T-helper 2 cell (primary cell): ENCODE data around the gene AGAP6.
A peak's percentile ranks its signal among the peaks of the same experiment; 100 is the strongest.
"Not testable (repeated sequence)": the region's sequence is repeated elsewhere in the genome, so short reads cannot be mapped to it uniquely, and the experiment has no call there.

Experiments
- DNase-seq, 5 experiments: peaks; one replicate each; pipeline versions ENCODE4 v3.0.0 to v3.0.0-alpha.2; 2012 to 2022
- total RNA-seq, 2 donors: gene quantifications; one replicate each; lab custom pipeline; 2026; lab: John Stamatoyannopoulos, UW

Gene AGAP6
- total RNA-seq: 0.31 to 2.1 reads per million in 2 donors

GRCh38 chr10:49988376-49988775, at the start of gene AGAP6:
TSS of gene AGAP6 (plus strand) at chr10:49988406. CDS start at chr10:49988716, 310 bp downstream.
- DNase-seq: not testable (repeated sequence)

GRCh38 chr10:49941447-49942338, 46.5 kb upstream of the AGAP6 start, which contains the start of the genes PARG and TIMM23B:
TSS of gene PARG (minus strand) at chr10:49942027. CDS start at chr10:49941725, 302 bp downstream.
TSS of gene TIMM23B (plus strand) at chr10:49942053. CDS start at chr10:49942195, 142 bp downstream.
- DNase-seq: peak; percentile 66 to 88 (median 75)

GRCh38 chr10:49942339-49942705, 45.9 kb upstream of the AGAP6 start:
- DNase-seq: peak in 1 of 5 experiments; percentile 0

GRCh38 chr10:49943607-49944006, 44.6 kb upstream of the AGAP6 start:
- DNase-seq: not testable (repeated sequence)

- not testable (repeated sequence) for DNase-seq
Observed at GRCh38 chr10:49948142-49948541, 40.1 kb upstream of the AGAP6 start.

GRCh38 chr10:49948737-49949136, 39.5 kb upstream of the AGAP6 start:
- DNase-seq: not testable (repeated sequence)

- DNase-seq: not testable (repeated sequence)
Observed at GRCh38 chr10:49952006-49952405, 36.2 kb upstream of the AGAP6 start.

- DNase-seq: not testable (repeated sequence)
Observed at GRCh38 chr10:49953122-49953521, 35.1 kb upstream of the AGAP6 start.

GRCh38 chr10:49970331-49970857, 17.8 kb upstream of the AGAP6 start:
- not testable (repeated sequence) for DNase-seq

GRCh38 chr10:49971466-49971865, 16.7 kb upstream of the AGAP6 start:
- not testable (repeated sequence) for DNase-seq

GRCh38 chr10:49972094-49972493, 16.1 kb upstream of the AGAP6 start:
- not testable (repeated sequence) for DNase-seq

- DNase-seq: not testable (repeated sequence)
Observed at GRCh38 chr10:49977756-49978155, 10.4 kb upstream of the AGAP6 start.

GRCh38 chr10:49987207-49987606, 999 bp upstream of the AGAP6 start:
- not testable (repeated sequence) for DNase-seq

GRCh38 chr10:49995321-49995720, 7.1 kb downstream of the AGAP6 start:
- not testable (repeated sequence) for DNase-seq

- not testable (repeated sequence) for DNase-seq
Observed at GRCh38 chr10:50014024-50014423, 25.8 kb downstream of the AGAP6 start.

- DNase-seq: not testable (repeated sequence)
Observed at GRCh38 chr10:50015596-50016220, 27.5 kb downstream of the AGAP6 start.

GRCh38 chr10:50016926-50017325, 28.7 kb downstream of the AGAP6 start:
- DNase-seq: not testable (repeated sequence)

GRCh38 chr10:50017646-50018045, 29.4 kb downstream of the AGAP6 start:
- not testable (repeated sequence) for DNase-seq

GRCh38 chr10:50019279-50019678, 31.1 kb downstream of the AGAP6 start:
- not testable (repeated sequence) for DNase-seq

GRCh38 chr10:50020451-50021024, 32.3 kb downstream of the AGAP6 start:
- DNase-seq: not testable (repeated sequence)

- DNase-seq: no peak
Observed at GRCh38 chr10:50021646-50022045, 33.4 kb downstream of the AGAP6 start.

- DNase-seq: not testable (repeated sequence)
Observed at GRCh38 chr10:50024716-50025383, 36.6 kb downstream of the AGAP6 start.
